Upper lobe of left lung (tissue), 4 donors: ENCODE data around the gene DNAI1.
A peak's percentile ranks its signal among the peaks of the same experiment; 100 is the strongest.

Experiments
- POLR2A ChIP-seq, 4 donors: fragments of 450-650 bp; IDR thresholded peaks; one replicate each; pipeline ENCODE4 v1.5.1; 2016 to 2017; ENCODE audit warnings: antibody characterized with exemption in 4 of 4, mild to moderate bottlenecking in 2 of 4
- POLR2AphosphoS5 ChIP-seq, 2 donors: sonication (generic); formaldehyde crosslinking; IDR thresholded peaks; one replicate each; pipeline ENCODE4 v1.5.1; 2017; ENCODE audit warnings: antibody characterized with exemption in 2 of 2
- TF ChIP-seq, protein P1 (sequence below), 6 experiments: fragments of 450-650 bp in 4 of 6; fragments of 200-600 bp in 2 of 6; sonication (generic) in 2 of 6; IDR thresholded peaks; one replicate each; pipeline ENCODE4 v1.5.1; 2016 to 2019; ENCODE audit warnings: antibody characterized with exemption in 6 of 6

- TF ChIP-seq, protein P1, sequence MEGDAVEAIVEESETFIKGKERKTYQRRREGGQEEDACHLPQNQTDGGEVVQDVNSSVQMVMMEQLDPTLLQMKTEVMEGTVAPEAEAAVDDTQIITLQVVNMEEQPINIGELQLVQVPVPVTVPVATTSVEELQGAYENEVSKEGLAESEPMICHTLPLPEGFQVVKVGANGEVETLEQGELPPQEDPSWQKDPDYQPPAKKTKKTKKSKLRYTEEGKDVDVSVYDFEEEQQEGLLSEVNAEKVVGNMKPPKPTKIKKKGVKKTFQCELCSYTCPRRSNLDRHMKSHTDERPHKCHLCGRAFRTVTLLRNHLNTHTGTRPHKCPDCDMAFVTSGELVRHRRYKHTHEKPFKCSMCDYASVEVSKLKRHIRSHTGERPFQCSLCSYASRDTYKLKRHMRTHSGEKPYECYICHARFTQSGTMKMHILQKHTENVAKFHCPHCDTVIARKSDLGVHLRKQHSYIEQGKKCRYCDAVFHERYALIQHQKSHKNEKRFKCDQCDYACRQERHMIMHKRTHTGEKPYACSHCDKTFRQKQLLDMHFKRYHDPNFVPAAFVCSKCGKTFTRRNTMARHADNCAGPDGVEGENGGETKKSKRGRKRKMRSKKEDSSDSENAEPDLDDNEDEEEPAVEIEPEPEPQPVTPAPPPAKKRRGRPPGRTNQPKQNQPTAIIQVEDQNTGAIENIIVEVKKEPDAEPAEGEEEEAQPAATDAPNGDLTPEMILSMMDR (IDR thresholded peaks at IDR 0.05): peak; percentile 51 to 83 (median 70)
- no peak for TF ChIP-seq POLR2AphosphoS5 (IDR thresholded peaks at IDR 0.05)
- TF ChIP-seq POLR2A (IDR thresholded peaks at IDR 0.05): no peak
These were observed 21.3 kb upstream of the DNAI1 start for GRCh38 chr9:34437006-34437925.
